A549 (cell line): ENCODE measurements around the gene LENG8. TPM values are rescaled to one million over a fixed set of nuclear protein-coding genes. Genes with fewer than 3 reads are reported as not detected.

Source experiments
- ATAC-seq, 2 experiments: fragments of 200-7000 bp in 1 of 2; fragments of >200 bp in 1 of 2; cut with Nextera tagmentation in 1 of 2; cut with Tn5 transposase in 1 of 2; 3 replicates each; pipeline versions ENCODE4 v1.8.0 to v1.9.1; 2018 to 2020; ENCODE audit warnings: mild to moderate bottlenecking in 1 of 2, moderate library complexity in 1 of 2
- CTCF ChIA-PET: fragments of 300-600 bp; sonication (Branson Sonifier 250); formaldehyde crosslinking; extraction: SDS; loops from one replicate; lab custom pipeline; 2021; ENCODE audit warnings: antibody characterized with exemption, inconsistent platforms; lab: Yijun Ruan, JAX
- POLR2A ChIA-PET: fragments of 350-600 bp; formaldehyde crosslinking; extraction: SDS; loops from one replicate; lab custom pipeline; 2021; ENCODE audit warnings: antibody characterized with exemption, inconsistent platforms; lab: Yijun Ruan, JAX
- DNase-seq, 2 experiments: peaks; one replicate each; pipeline versions ENCODE4 v3.0.0 to v3.0.0-alpha.2; 2011 to 2016; ENCODE audit warnings: low read depth in 1 of 2, low spot score in 1 of 2
- FAIRE-seq: peaks from 2 replicates; lab custom pipeline; 2011; peaks lifted over from hg19 to GRCh38; lab: Jason Lieb, UNC
- H3K27ac ChIP-seq, 2 experiments: fragments of >200 bp; sonication (Bioruptor Twin); formaldehyde crosslinking; 3 replicates each; pipeline ENCODE4 v1.5.1; 2016 to 2017
- H3K4me1 ChIP-seq: fragments of >200 bp; sonication (Bioruptor Twin); formaldehyde crosslinking; 3 replicates; pipeline ENCODE4 v1.6.1; 2016
- H3K4me2 ChIP-seq: fragments of >200 bp; sonication (Bioruptor Twin); formaldehyde crosslinking; 3 replicates; pipeline ENCODE4 v1.6.1; 2016
- H3K4me3 ChIP-seq: fragments of >200 bp; sonication (Bioruptor Twin); formaldehyde crosslinking; 3 replicates; pipeline ENCODE4 v1.5.1; 2016
- H3K9me3 ChIP-seq: fragments of >200 bp; sonication (Bioruptor Twin); formaldehyde crosslinking; 3 replicates; pipeline ENCODE4 v1.6.1; 2016
- ATOH8 ChIP-seq: fragments of 250-450 bp; sonication (Bioruptor Pico); IDR thresholded peaks from 2 replicates; pipeline ENCODE4 v1.5.0; 2020; ENCODE audit warnings: low read depth, mild to moderate bottlenecking, moderate library complexity
- BHLHE40 ChIP-seq: IDR thresholded peaks from 2 replicates; pipeline ENCODE4 v1.6.1; 2012; ENCODE audit warnings: low read depth, low read length, inconsistent platforms
- CTCF ChIP-seq: fragments of >200 bp; sonication (Bioruptor Twin); formaldehyde crosslinking; IDR thresholded peaks from 3 replicates; pipeline ENCODE4 v1.5.1; 2016
- EHF ChIP-seq: fragments of 250-450 bp; sonication (Bioruptor Pico); IDR thresholded peaks from 2 replicates; pipeline ENCODE4 v1.5.0; 2020; ENCODE audit warnings: mild to moderate bottlenecking
- ELK1 ChIP-seq: fragments of 150-350 bp; IDR thresholded peaks from 2 replicates; pipeline ENCODE4 v1.6.1; 2014; ENCODE audit warnings: low read depth, mild to moderate bottlenecking, low read length
- ESRRA ChIP-seq: fragments of 150-350 bp; IDR thresholded peaks from 2 replicates; pipeline ENCODE4 v1.6.1; 2014; ENCODE audit warnings: mild to moderate bottlenecking, low read length, borderline replicate concordance
- FOSL2 ChIP-seq, 2 experiments: fragments of 450-650 bp in 1 of 2; fragments of >200 bp in 1 of 2; sonication (Bioruptor Twin) in 1 of 2; formaldehyde crosslinking; IDR thresholded peaks; 2 replicates each; pipeline versions ENCODE4 v1.5.0 to v1.6.1; 2016 to 2020; ENCODE audit warnings: mild to moderate bottlenecking in 1 of 2, moderate library complexity in 1 of 2
- FOXS1 ChIP-seq: fragments of 250-450 bp; sonication (Bioruptor Pico); IDR thresholded peaks from 2 replicates; pipeline ENCODE4 v1.5.0; 2020; ENCODE audit warnings: mild to moderate bottlenecking, moderate library complexity
- GATA3 ChIP-seq: IDR thresholded peaks from 2 replicates; pipeline ENCODE4 v1.6.1; 2012; ENCODE audit warnings: borderline replicate concordance
- HOXB5 ChIP-seq: fragments of 250-450 bp; sonication (Bioruptor Pico); IDR thresholded peaks from 2 replicates; pipeline ENCODE4 v1.5.0; 2020; ENCODE audit warnings: mild to moderate bottlenecking, moderate library complexity
- JUN ChIP-seq, 2 experiments: fragments of >200 bp; sonication (Bioruptor Twin); formaldehyde crosslinking; IDR thresholded peaks; 2 replicates in 1 of 2; 3 replicates in 1 of 2; pipeline ENCODE4 v1.6.1; 2016 to 2017
- JUNB ChIP-seq: fragments of >200 bp; sonication (Bioruptor Twin); formaldehyde crosslinking; IDR thresholded peaks from 2 replicates; pipeline ENCODE4 v1.6.1; 2016
- KDM1A ChIP-seq: fragments of 200-600 bp; sonication (generic); IDR thresholded peaks from 2 replicates; pipeline ENCODE4 v1.6.1; 2016; ENCODE audit warnings: low read depth, mild to moderate bottlenecking
- MAX ChIP-seq: IDR thresholded peaks from 2 replicates; pipeline ENCODE4 v1.6.1; 2012
- MYC ChIP-seq: IDR thresholded peaks from 2 replicates; pipeline ENCODE4 v1.6.1; 2012; ENCODE audit warnings: mild to moderate bottlenecking, inconsistent platforms, low read length, improper control_type of control experiment, borderline replicate concordance
- PHF8 ChIP-seq: fragments of 200-600 bp; sonication (generic); IDR thresholded peaks from 2 replicates; pipeline ENCODE4 v1.6.1; 2016; ENCODE audit warnings: low read depth, mild to moderate bottlenecking, antibody characterized with exemption, moderate library complexity, borderline replicate concordance
- POLR2A ChIP-seq: IDR thresholded peaks from 2 replicates; pipeline ENCODE4 v1.6.1; 2012; ENCODE audit warnings: mild to moderate bottlenecking, low read length
- RNF2 ChIP-seq: fragments of 200-600 bp; sonication (generic); IDR thresholded peaks from 2 replicates; pipeline ENCODE4 v1.6.1; 2016; ENCODE audit warnings: low read depth, mild to moderate bottlenecking, antibody characterized with exemption, moderate library complexity, borderline replicate concordance
- SMC3 ChIP-seq: fragments of >200 bp; sonication (Bioruptor Twin); formaldehyde crosslinking; IDR thresholded peaks from 3 replicates; pipeline ENCODE4 v1.6.1; 2018; ENCODE audit warnings: inconsistent platforms
- SREBF2 ChIP-seq: fragments of 450-650 bp; IDR thresholded peaks from 2 replicates; pipeline ENCODE4 v1.6.1; 2014; ENCODE audit warnings: mild to moderate bottlenecking, moderate library complexity
- TFCP2L1 ChIP-seq: fragments of 250-450 bp; sonication (Bioruptor Pico); IDR thresholded peaks from 2 replicates; pipeline ENCODE4 v1.5.0; 2021; ENCODE audit warnings: mild to moderate bottlenecking
- ZC3H11A ChIP-seq: fragments of 450-650 bp; IDR thresholded peaks from 2 replicates; pipeline ENCODE4 v1.6.1; 2014; ENCODE audit warnings: antibody characterized with exemption, mild to moderate bottlenecking
- ZNF302 ChIP-seq: fragments of 250-450 bp; sonication (Bioruptor Pico); IDR thresholded peaks from 2 replicates; pipeline ENCODE4 v1.9.0; 2021; ENCODE audit warnings: inconsistent platforms, mild to moderate bottlenecking, moderate library complexity
- WGBS: methylation state at CpG from one replicate; pipeline ENCODE4 v1.1.6; 2017; ENCODE audit errors: missing lambda C conversion rate; 5-methylcytosine and 5-hydroxymethylcytosine counted together
- polyA plus RNA-seq, 4 experiments: library from polyadenylated mRNA; depleted of rRNA in 3 of 4; stranded (reverse); fragments of >200 nt; fragmentation: RNase III in 1 of 4; extraction: RNeasy Plus Mini Kit Qiagen cat#74134 plus additional on column Dnase treatment in 1 of 4; gene quantifications; 2 replicates in 3 of 4; 3 replicates in 1 of 4; pipeline ENCODE4 v1.2.3, GENCODE V29; 2011 to 2017

Gene LENG8
- polyA plus RNA-seq, 2 of the 4 experiments (the other 2 are of a cell fraction), result 30.6 to 140 TPM

GRCh38 chr19:54453921-54454780, 5.2 kb downstream of the LENG8 start:
- ChIA-PET CTCF (interaction anchor here (0.8 to 4.5 kb wide), 3 partner anchors 8 to 63 kb away, joined by 4 to 29 read pairs (median 19); partner anchors contain the start of gene LENG9), POLR2A (interaction anchor here (3.4 kb wide), 1 partner anchor 9 kb away, joined by 21 read pairs; the partner anchor contains the start of gene LENG9)
- no peak overlapping the region for H3K27ac ChIP-seq
- peaks cover 14% of the 10 kb centered on the region for H3K4me1 ChIP-seq
- FAIRE-seq (no peak), ATAC-seq (no peak), DNase-seq (no peak)
- WGBS, result 93% methylated on average over 29 of the region's 31 CpGs
- H3K4me2 ChIP-seq, result no peak overlapping the region
- no peak for TF ChIP-seq FOXS1 (CRISPR knock-in tag)
- TF ChIP-seq ZC3H11A, result no peak
- no peak for TF ChIP-seq SMC3
- TF ChIP-seq HOXB5 (CRISPR knock-in tag), result no peak
- TF ChIP-seq MAX, result no peak
- TF ChIP-seq ZNF302 (CRISPR knock-in tag), result no peak
- no peak for TF ChIP-seq POLR2A
- TF ChIP-seq SREBF2, result no peak
- no peak for TF ChIP-seq ELK1
- TF ChIP-seq GATA3, result no peak
- TF ChIP-seq PHF8, result no peak
- TF ChIP-seq FOSL2 (IDR thresholded peaks at IDR 0.05), result no peak
- TF ChIP-seq FOSL2 (CRISPR knock-in tag; IDR thresholded peaks at IDR 0.05), result no peak
- no peak for TF ChIP-seq CTCF
- no peaks in the 10 kb centered on the region for H3K9me3 ChIP-seq
- no peak overlapping the region for H3K4me3 ChIP-seq

- FAIRE-seq (no peak), ATAC-seq (no peak), DNase-seq (no peak)
- 93% methylated on average over 33 of the region's 33 CpGs for WGBS
- H3K4me2 ChIP-seq, result no peak overlapping the region
- no peaks in the 10 kb centered on the region for H3K9me3 ChIP-seq
- TF ChIP-seq POLR2A (no peak), TFCP2L1 (no peak), ESRRA (no peak), RNF2 (no peak), ELK1 (no peak), SMC3 (no peak), BHLHE40 (no peak), MAX (no peak), KDM1A (no peak), JUN (IDR thresholded peaks at IDR 0.05) (no peak), MYC (no peak), EHF (CRISPR knock-in tag) (no peak), ATOH8 (CRISPR knock-in tag) (no peak), JUNB (no peak), FOSL2 (IDR thresholded peaks at IDR 0.05) (no peak), FOSL2 (CRISPR knock-in tag; IDR thresholded peaks at IDR 0.05) (no peak)
- ChIA-PET CTCF (interaction anchor here (1.1 to 4.5 kb wide), 5 partner anchors 8 to 312 kb away, joined by 3 to 29 read pairs (median 8); partner anchors contain the start of gene LENG9), POLR2A (interaction anchor here (3.4 kb wide), 1 partner anchor 8 kb away, joined by 21 read pairs; the partner anchor contains the start of gene LENG9)
- no peak overlapping the region for H3K4me3 ChIP-seq
- no peak overlapping the region for H3K27ac ChIP-seq
- H3K4me1 ChIP-seq, result peaks cover 16% of the 10 kb centered on the region
Measured at GRCh38 chr19:54454781-54455675, 6.0 kb downstream of the LENG8 start.
